AG10803 (cell line): ENCODE results near the gene TRABD2A.

Experiments
- DNase-seq: peaks from one replicate; pipeline ENCODE4 v3.0.0; 2010; ENCODE audit warnings: low read depth
- H3K4me3 ChIP-seq: 2 replicates; pipeline ENCODE4 v1.5.1; 2011; ENCODE audit warnings: mild to moderate bottlenecking, low read length, control low read depth
- CTCF ChIP-seq: conservative IDR thresholded peaks from 2 replicates; pipeline ENCODE4 v1.5.1; 2011; ENCODE audit warnings: mild to moderate bottlenecking, low read length, control low read depth, inconsistent platforms

The TRABD2A gene

DNA sequence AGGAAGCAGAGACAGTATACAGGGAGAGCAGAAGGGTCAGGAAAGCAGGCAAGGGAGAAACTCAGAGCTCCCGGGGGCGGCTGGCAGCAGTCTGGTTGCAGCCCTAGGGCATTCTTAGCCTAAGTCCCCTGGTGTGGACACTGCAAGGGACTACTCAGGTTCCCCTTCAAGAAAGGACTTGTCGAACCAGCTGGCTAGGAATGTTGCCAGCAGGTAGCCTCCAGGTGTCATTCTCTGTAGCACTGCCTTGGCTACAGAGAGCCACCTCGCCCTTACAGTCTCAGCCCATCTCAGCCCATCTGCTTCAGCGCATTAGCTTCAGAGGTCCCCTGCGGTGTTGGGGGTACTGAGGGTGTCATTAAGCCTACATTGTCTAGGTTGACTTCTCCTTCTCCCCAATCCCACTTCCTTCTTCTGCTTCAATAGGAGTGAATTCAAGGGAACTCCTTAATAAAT, 13.3 kb upstream of the TRABD2A start:
- no peak for DNase-seq
- no peak overlapping the region for H3K4me3 ChIP-seq
- no peak for TF ChIP-seq CTCF

DNA sequence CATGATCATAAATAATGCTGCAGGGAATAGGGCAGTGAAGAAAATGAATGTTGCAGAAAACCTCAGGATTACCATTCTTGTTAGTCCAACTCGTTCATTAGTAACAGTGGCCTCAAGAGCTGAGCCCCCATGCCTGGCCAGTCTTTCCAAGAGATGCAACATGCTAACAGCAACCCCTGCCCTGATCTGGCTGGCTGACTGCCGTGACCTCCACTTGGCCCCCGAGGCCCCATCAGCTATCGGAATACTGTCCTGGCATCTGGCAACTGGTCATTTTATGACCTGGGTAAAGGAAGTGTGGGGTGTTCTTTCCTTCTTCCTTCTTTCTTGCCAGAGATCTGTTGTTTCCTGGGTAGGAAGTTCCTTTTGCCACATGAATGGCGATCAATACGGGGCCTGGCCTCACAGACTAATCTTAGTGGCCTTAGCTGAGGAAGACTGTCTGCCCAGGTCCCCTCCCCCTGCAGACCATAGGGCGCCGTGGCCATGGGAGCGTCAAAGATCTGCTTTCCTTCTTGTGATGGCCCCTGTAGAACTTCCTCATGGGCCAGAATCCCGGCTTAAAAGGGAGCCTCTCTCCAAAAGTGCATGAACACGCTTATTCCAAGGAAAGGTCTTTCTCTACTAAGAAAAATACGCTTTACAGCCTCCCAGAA, 10.6 kb upstream of the TRABD2A start:
- no peak for DNase-seq
- TF ChIP-seq CTCF = no peak
- no peak overlapping the region for H3K4me3 ChIP-seq

- no peak for DNase-seq
- peak overlapping the region; percentile 47 for H3K4me3 ChIP-seq
- no peak for TF ChIP-seq CTCF
These were observed 8.4 kb upstream of the TRABD2A start for GRCh38 chr2:84889332-84889731.

DNA sequence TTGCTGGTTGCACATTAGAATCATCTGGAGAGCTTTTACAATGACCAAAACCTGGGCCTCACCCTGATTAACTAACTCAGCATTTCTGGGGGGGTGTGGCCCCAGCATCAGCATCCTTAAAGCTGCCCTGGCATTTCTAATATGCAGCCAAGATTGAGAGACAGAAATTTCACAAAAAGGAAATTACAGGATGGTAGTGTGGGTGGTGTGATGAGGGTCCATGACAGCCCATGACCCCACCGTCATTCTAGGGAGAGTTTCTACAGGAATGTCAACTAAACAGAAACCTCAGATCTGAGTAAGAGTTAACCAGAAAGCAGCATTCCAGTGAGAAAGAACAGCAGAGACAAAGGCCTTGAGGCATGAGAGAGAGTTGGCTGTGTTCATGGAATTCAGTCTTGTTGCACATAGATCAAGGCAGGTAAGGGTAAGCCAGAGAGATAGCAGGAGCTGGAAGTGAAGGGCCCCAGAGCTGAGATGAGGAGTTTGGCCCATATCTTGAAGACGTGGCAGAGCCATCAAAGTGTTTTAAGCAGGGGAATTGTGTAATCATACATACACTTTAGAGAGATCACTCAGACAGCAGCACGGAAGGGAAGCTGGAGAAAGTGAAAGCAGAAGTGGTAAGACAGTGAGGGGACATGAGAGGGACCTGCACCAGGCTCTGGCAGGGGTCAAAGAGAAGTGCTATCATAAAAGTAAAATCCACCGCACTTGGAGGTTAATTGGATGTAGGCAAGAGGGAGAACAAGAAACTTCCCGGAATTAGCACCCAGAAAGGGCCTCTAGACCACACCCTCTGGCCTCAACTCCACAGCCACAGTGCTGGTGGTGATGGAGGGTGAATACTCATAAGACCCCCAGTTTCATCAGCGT, 7.8 kb upstream of the TRABD2A start:
- peak; percentile 76 for DNase-seq
- no peak for TF ChIP-seq CTCF
- H3K4me3 ChIP-seq = peak overlapping the region; percentile 47

GRCh38 chr2:84886791-84887190, 5.9 kb upstream of the TRABD2A start:
- no peak overlapping the region for H3K4me3 ChIP-seq
- TF ChIP-seq CTCF = no peak
- DNase-seq = no peak

GRCh38 chr2:84885111-84885510, 4.2 kb upstream of the TRABD2A start:
- no peak for DNase-seq
- no peak overlapping the region for H3K4me3 ChIP-seq
- TF ChIP-seq CTCF = no peak

GRCh38 chr2:84884449-84884848, 3.6 kb upstream of the TRABD2A start:
- DNase-seq = no peak
- no peak overlapping the region for H3K4me3 ChIP-seq
- TF ChIP-seq CTCF = no peak
